ENCODE data around the gene ACCSL. TPM values are rescaled to one million over a fixed set of nuclear protein-coding genes. Genes with fewer than 3 reads are reported as not detected.

The ACCSL gene
- total and polyA plus RNA-seq, 2 donors (not counting 1 experiment from before 2014, with no cell fraction given) = not detected

DNA sequence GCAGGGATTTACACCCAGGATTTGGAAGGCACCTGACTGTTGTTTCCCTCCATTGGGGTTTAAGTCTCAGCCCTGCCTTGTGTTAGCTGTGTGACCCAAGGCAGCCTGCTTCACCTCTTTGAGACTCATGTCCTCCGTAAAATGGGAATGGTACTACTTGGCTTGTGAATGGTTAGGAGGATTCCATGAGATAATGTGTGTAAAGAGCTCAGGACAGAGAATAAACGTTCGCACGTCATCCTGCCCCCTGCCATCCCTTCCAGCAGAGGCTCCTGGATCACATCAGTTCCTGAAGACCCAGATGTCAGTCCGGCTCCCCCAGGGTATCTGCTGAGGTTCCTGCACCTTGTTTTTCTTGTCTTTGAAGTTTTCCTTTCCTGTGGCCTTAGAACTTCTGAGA, 16.8 kb upstream of the ACCSL start:
- H3K4me1 ChIP-seq (ENCODE audit: control insufficient read depth, extremely low read depth, insufficient read depth, low read length) = peaks cover 22% of the 10 kb centered on the region
- no peaks in the 10 kb centered on the region for H3K79me2 ChIP-seq (ENCODE audit: control insufficient read depth, insufficient read depth, low read length)
- H3K9ac ChIP-seq (ENCODE audit: insufficient read depth, low read length) = no peak overlapping the region
- no peak for TF ChIP-seq EZH2 (IDR thresholded peaks at IDR 0.05; ENCODE audit: low read length, missing control alignments)
- TF ChIP-seq CTCF (conservative IDR thresholded peaks at IDR 0.05 in 1 of 2, IDR thresholded peaks at IDR 0.05 in 1 of 2; ENCODE audit: low read depth in 1 of 2, low read length in 2 of 2) = no peak
- no peaks in the 10 kb centered on the region for H3K27me3 ChIP-seq (ENCODE audit: control insufficient read depth, insufficient read depth, low read length)
- no peak overlapping the region for H3K4me2 ChIP-seq (ENCODE audit: extremely low read depth, insufficient read depth, low read length)
- no peak for DNase-seq (ENCODE audit: low read depth in 2 of 2)
- H3K36me3 ChIP-seq (ENCODE audit: control insufficient read depth, insufficient read depth, low read length) = no peaks in the 10 kb centered on the region
- no peaks in the 10 kb centered on the region for H4K20me1 ChIP-seq (ENCODE audit: control insufficient read depth, extremely low read depth, insufficient read depth, low read length)
- H3K27ac ChIP-seq (ENCODE audit: insufficient read depth, low read length) = peak overlapping the region; percentile 52
- H3K4me3 ChIP-seq (replicated peaks in 1 of 4; ENCODE audit: control extremely low read depth in 1 of 4, insufficient read depth in 1 of 4, low read depth in 3 of 4, low read length in 4 of 4) = no peak overlapping the region
- no peaks in the 10 kb centered on the region for H3K9me3 ChIP-seq (ENCODE audit: control insufficient read depth, insufficient read depth, low read depth, low read length)
- H2AFZ ChIP-seq (ENCODE audit: low read length) = no peak overlapping the region

DNA sequence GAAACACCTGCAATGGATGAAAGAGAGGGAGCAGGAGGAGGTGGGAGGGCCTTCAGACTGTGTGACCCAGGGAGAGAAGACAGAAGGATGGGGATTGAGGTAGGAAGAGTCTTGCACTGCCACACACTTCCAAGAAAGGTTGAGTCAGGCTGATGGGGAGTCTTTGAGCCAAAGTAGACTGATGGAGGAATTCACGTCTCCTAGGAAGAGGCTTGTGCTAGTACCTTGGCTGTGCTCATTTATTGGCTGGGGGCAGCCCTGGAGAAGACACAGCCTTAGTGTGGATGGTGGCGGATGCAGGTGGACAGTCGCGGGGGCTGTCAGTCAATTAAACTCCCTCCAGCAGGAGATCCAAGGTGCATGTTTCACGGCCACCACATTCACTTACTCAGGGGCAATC, 16.2 kb upstream of the ACCSL start:
- no peaks in the 10 kb centered on the region for H3K9me3 ChIP-seq (ENCODE audit: control insufficient read depth, insufficient read depth, low read depth, low read length)
- H4K20me1 ChIP-seq (ENCODE audit: control insufficient read depth, extremely low read depth, insufficient read depth, low read length) = no peaks in the 10 kb centered on the region
- no peak overlapping the region for H3K4me3 ChIP-seq (replicated peaks in 1 of 4; ENCODE audit: control extremely low read depth in 1 of 4, insufficient read depth in 1 of 4, low read depth in 3 of 4, low read length in 4 of 4)
- H3K4me2 ChIP-seq (ENCODE audit: extremely low read depth, insufficient read depth, low read length) = no peak overlapping the region
- no peak overlapping the region for H3K27ac ChIP-seq (ENCODE audit: insufficient read depth, low read length)
- peaks cover 22% of the 10 kb centered on the region for H3K4me1 ChIP-seq (ENCODE audit: control insufficient read depth, extremely low read depth, insufficient read depth, low read length)
- no peak for DNase-seq (ENCODE audit: low read depth in 2 of 2)
- H3K36me3 ChIP-seq (ENCODE audit: control insufficient read depth, insufficient read depth, low read length) = no peaks in the 10 kb centered on the region
- TF ChIP-seq CTCF (conservative IDR thresholded peaks at IDR 0.05 in 1 of 2, IDR thresholded peaks at IDR 0.05 in 1 of 2; ENCODE audit: low read depth in 1 of 2, low read length in 2 of 2) (no peak), EZH2 (IDR thresholded peaks at IDR 0.05; ENCODE audit: low read length, missing control alignments) (no peak)
- H2AFZ ChIP-seq (ENCODE audit: low read length) = no peak overlapping the region
- no peaks in the 10 kb centered on the region for H3K27me3 ChIP-seq (ENCODE audit: control insufficient read depth, insufficient read depth, low read length)
- H3K79me2 ChIP-seq (ENCODE audit: control insufficient read depth, insufficient read depth, low read length) = no peaks in the 10 kb centered on the region
- no peak overlapping the region for H3K9ac ChIP-seq (ENCODE audit: insufficient read depth, low read length)

DNA sequence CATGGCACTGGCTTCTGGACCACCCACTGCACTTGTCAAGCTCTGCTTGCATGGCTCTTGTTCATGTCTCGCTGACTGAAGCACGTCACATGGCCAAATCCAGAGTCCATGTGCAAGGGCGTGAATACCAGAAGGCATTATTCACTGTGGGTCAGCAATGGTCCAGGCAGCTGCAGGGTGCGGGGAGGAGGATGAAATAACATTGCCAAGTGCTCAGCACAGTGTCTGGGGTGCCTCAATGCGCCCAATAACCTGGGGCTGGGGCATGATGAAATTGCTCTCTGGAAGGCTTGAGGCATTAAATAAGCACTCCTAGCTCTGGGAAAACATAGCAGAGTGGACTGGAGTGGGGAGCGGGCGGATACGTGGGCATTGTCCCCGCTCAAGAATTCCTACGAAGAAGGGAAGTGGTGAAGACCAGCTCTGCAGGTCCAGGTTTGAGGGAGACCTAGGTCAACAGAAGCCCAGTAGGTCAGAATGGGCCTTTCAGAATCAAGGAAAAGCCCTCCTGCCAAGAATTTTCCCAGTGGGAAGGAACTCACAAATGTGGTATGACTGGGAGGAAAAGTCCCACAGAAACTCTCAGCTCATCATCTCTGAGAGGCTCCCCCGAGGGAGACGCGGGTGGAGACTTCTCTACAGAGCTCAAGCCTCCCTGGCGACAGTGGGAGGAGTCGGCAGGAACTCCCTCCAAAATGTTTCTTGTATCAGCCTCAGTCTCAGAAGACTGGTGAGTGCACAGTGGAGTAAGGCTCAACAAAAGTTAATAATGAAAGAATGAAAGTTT, 15.3 kb upstream of the ACCSL start:
- peak; percentile 38 to 87 for DNase-seq (ENCODE audit: low read depth in 2 of 2)
- Histone ChIP-seq H3K27me3 (ENCODE audit: control insufficient read depth, insufficient read depth, low read length) (no peaks in the 10 kb centered on the region), H3K79me2 (ENCODE audit: control insufficient read depth, insufficient read depth, low read length) (no peaks in the 10 kb centered on the region), H3K9me3 (ENCODE audit: control insufficient read depth, insufficient read depth, low read depth, low read length) (no peaks in the 10 kb centered on the region), H3K9ac (ENCODE audit: insufficient read depth, low read length) (no peak overlapping the region), H4K20me1 (ENCODE audit: control insufficient read depth, extremely low read depth, insufficient read depth, low read length) (no peaks in the 10 kb centered on the region), H3K4me2 (ENCODE audit: extremely low read depth, insufficient read depth, low read length) (no peak overlapping the region), H3K4me3 (replicated peaks in 1 of 4; ENCODE audit: control extremely low read depth in 1 of 4, insufficient read depth in 1 of 4, low read depth in 3 of 4, low read length in 4 of 4) (no peak overlapping the region), H3K27ac (ENCODE audit: insufficient read depth, low read length) (no peak overlapping the region), H3K4me1 (ENCODE audit: control insufficient read depth, extremely low read depth, insufficient read depth, low read length) (peaks cover 22% of the 10 kb centered on the region), H3K36me3 (ENCODE audit: control insufficient read depth, insufficient read depth, low read length) (no peaks in the 10 kb centered on the region), H2AFZ (ENCODE audit: low read length) (no peak overlapping the region)
- TF ChIP-seq EZH2 (IDR thresholded peaks at IDR 0.05; ENCODE audit: low read length, missing control alignments) = no peak
- no peak for TF ChIP-seq CTCF (conservative IDR thresholded peaks at IDR 0.05 in 1 of 2, IDR thresholded peaks at IDR 0.05 in 1 of 2; ENCODE audit: low read depth in 1 of 2, low read length in 2 of 2)

All from fibroblast of lung (primary cell).